ENCODE measurements around the gene MTUS2.

- TF ChIP-seq CTCF (conservative IDR thresholded peaks at IDR 0.05; ENCODE audit: low read depth, low read length) (no peak), EZH2 (IDR thresholded peaks at IDR 0.05; ENCODE audit: low read length, unreplicated experiment) (no peak)
These were observed 344.0 kb downstream of the MTUS2 start for GRCh38 chr13:29164116-29164515.
